ENCODE data around the gene GMPR2.

The GMPR2 gene

DNA sequence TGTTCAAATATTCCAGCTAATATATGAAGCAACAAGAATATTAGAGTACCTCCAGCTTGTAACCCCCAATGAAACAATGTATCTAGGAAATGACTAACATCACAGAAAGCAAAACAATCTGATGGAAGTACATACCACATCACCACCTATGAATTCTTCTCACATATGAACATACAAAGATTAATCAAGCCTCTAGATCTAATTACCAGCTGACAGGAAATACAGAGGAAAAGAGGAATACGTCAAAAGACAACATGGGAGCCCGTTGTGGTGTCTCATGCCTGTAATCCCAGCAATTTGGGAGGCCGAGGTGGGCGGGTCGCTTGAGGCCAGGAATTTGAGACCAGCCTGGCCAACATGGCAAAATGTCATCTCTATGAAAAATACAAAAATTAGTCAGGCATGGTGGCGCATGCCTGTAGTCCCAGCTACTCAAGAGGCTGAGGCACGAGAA lies 8.1 kb upstream of the GMPR2 start:
- no peak for DNase-seq (ENCODE audit: low read depth)
- no peak overlapping the region for H3K4me3 ChIP-seq (ENCODE audit: low read depth, low read length)
- no peak for TF ChIP-seq POLR2A (IDR thresholded peaks at IDR 0.05; ENCODE audit: extremely low read depth, insufficient read length)
- TF ChIP-seq, protein P1, sequence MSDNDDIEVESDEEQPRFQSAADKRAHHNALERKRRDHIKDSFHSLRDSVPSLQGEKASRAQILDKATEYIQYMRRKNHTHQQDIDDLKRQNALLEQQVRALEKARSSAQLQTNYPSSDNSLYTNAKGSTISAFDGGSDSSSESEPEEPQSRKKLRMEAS (IDR thresholded peaks at IDR 0.05; ENCODE audit: low read depth, low read length): no peak
- TF ChIP-seq, protein P2, sequence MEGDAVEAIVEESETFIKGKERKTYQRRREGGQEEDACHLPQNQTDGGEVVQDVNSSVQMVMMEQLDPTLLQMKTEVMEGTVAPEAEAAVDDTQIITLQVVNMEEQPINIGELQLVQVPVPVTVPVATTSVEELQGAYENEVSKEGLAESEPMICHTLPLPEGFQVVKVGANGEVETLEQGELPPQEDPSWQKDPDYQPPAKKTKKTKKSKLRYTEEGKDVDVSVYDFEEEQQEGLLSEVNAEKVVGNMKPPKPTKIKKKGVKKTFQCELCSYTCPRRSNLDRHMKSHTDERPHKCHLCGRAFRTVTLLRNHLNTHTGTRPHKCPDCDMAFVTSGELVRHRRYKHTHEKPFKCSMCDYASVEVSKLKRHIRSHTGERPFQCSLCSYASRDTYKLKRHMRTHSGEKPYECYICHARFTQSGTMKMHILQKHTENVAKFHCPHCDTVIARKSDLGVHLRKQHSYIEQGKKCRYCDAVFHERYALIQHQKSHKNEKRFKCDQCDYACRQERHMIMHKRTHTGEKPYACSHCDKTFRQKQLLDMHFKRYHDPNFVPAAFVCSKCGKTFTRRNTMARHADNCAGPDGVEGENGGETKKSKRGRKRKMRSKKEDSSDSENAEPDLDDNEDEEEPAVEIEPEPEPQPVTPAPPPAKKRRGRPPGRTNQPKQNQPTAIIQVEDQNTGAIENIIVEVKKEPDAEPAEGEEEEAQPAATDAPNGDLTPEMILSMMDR (IDR thresholded peaks at IDR 0.05; ENCODE audit: low read depth, low read length): no peak
- TF ChIP-seq MYC (IDR thresholded peaks at IDR 0.05; ENCODE audit: low read depth, low read length): no peak

DNA sequence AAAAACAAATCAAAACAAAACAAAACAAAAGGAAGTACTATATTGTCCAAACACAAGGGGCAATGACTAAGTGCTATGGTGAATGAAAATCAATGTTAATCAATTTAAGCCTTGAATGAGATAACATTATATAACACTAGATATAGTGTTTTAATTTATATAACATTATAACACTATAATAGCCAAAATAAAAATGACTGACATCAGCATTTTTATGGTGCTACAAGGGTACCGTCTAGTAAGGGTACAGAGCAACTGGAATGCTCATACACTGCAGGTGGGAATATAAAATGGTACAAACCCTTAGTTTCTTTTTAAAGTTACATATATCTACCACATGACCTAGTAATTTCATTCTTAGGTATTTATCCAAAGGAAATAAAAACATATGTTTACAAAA lies 6.3 kb upstream of the GMPR2 start:
- DNase-seq (ENCODE audit: low read depth): no peak
- TF ChIP-seq, protein P2 (IDR thresholded peaks at IDR 0.05; ENCODE audit: low read depth, low read length): no peak
- TF ChIP-seq MYC (IDR thresholded peaks at IDR 0.05; ENCODE audit: low read depth, low read length) (no peak), POLR2A (IDR thresholded peaks at IDR 0.05; ENCODE audit: extremely low read depth, insufficient read length) (no peak)
- TF ChIP-seq, protein P1 (IDR thresholded peaks at IDR 0.05; ENCODE audit: low read depth, low read length): no peak
- H3K4me3 ChIP-seq (ENCODE audit: low read depth, low read length): no peak overlapping the region

DNA sequence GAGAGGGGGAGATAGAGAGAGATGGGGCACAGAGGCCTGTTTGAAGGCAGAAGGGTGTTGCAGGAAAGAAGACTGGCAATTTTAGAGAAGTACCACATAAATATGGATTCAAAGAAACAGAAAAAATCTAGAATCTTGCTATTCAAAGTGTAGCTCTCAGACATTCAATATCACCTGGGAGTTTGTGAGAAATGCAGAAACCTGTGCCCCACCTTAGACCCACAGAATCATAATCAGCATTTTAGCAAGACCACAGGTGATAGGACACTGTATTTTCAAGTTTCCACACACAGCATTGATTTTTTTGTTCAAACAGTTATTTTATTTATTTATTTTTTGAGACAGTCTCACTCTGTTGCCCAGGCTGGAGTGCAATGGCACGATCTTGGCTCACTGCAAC lies 3.8 kb upstream of the GMPR2 start:
- TF ChIP-seq, protein P1 (IDR thresholded peaks at IDR 0.05; ENCODE audit: low read depth, low read length): no peak
- TF ChIP-seq POLR2A (IDR thresholded peaks at IDR 0.05; ENCODE audit: extremely low read depth, insufficient read length) (no peak), MYC (IDR thresholded peaks at IDR 0.05; ENCODE audit: low read depth, low read length) (no peak)
- TF ChIP-seq, protein P2 (IDR thresholded peaks at IDR 0.05; ENCODE audit: low read depth, low read length): no peak
- DNase-seq (ENCODE audit: low read depth): no peak
- no peak overlapping the region for H3K4me3 ChIP-seq (ENCODE audit: low read depth, low read length)

DNA sequence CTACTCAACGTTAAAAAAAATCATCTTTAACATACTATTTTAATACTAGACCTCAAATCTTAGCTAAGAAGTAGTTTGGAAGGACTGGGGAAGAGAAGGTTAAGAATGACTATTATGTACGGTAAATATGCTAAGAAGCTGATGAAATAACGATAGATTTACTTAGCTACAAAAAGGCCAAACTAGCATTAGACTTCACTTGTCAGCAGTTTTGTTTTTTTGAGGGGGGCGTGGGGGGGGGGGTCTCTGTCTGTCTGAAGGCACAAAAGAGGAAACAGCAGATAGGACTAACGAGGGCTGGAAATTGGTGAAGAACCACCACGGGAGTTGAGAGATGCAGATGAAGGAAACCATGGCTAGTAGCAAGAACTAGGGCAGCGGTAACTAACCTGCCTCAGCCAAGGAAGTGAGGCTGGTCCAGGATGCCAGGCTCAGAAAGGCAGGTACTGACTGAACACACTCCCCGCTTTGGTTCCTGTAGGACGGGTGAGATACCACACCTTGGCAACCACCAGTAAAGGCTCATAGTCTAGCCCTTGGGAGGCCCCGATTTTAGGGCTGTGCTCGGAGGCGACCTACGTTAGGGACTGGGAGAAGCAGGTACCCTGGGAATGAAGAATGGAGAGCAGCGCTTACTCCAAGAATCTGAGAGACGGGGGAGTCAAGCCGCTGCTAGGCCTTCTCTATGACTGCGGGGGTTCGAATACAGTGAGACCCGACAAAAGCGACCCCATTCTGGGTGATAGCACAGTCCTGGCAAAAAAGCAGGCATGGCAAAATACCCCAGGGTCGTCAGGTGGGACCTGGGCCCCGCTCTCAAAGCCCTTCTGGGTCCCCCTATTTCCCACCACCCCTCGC lies 1.2 kb upstream of the GMPR2 start:
- peak; percentile 30 for DNase-seq (ENCODE audit: low read depth)
- peak overlapping the region; percentile 84 for H3K4me3 ChIP-seq (ENCODE audit: low read depth, low read length)
- TF ChIP-seq POLR2A (IDR thresholded peaks at IDR 0.05; ENCODE audit: extremely low read depth, insufficient read length): no peak
- no peak for TF ChIP-seq MYC (IDR thresholded peaks at IDR 0.05; ENCODE audit: low read depth, low read length)
- TF ChIP-seq, protein P1 (IDR thresholded peaks at IDR 0.05; ENCODE audit: low read depth, low read length): no peak
- TF ChIP-seq, protein P2 (IDR thresholded peaks at IDR 0.05; ENCODE audit: low read depth, low read length): no peak

DNA sequence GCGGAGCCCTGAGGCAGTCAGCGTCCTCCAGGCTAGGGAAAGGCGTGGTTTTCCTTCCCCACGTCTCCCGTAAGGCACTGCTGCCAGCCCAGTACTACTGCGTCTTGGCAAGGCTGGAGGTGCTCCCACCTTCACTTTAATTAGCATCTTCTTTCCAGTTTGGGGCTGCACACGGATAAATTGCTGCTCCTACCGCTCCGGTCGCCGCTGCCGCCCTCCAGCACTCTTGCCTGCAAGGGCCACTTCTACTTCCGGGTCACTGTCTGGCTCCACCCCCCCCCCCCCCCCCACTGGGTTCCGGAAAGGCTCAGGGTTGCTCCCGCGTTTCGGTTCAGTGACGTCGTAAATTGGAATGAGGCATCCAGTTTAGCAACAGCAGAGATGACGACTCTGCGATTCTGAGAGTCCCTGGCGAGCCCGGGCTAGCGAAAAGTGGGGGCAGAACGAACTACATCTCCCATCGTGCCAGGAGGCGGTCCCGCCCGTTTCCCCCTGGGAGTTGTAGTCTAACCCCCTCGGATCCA lies 546 bp upstream of the GMPR2 start, which contains the start of gene NEDD8:
Gene NEDD8, minus strand, starts transcription at position 247 of the 524 bp plus-strand sequence. Its CDS starts 100 bp downstream, at position 147.
- DNase-seq (ENCODE audit: low read depth): peak; percentile 97
- TF ChIP-seq, protein P2 (IDR thresholded peaks at IDR 0.05; ENCODE audit: low read depth, low read length): no peak
- peak; percentile 71 for TF ChIP-seq POLR2A (IDR thresholded peaks at IDR 0.05; ENCODE audit: extremely low read depth, insufficient read length)
- peak within 1 kb of the TSS; percentile 84 for H3K4me3 ChIP-seq (ENCODE audit: low read depth, low read length)
